Activated CD8-positive, alpha-beta memory T cell treated with anti-CD3 and anti-CD28 coated beads for 48 hours (primary cell): ENCODE measurements around the gene BCL2L12.

Experiments
- DNase-seq, 3 experiments: peaks; one replicate each; pipeline ENCODE4 v3.0.0-alpha.2; 2020; ENCODE audit warnings: low read depth in 2 of 3, low spot score in 2 of 3

BCL2L12 gene

GRCh38 chr19:49684251-49684982, 18.7 kb downstream of the BCL2L12 start:
- no peak for DNase-seq

- no peak for DNase-seq
These were observed 19.3 kb downstream of the BCL2L12 start for GRCh38 chr19:49684983-49685553.

DNA sequence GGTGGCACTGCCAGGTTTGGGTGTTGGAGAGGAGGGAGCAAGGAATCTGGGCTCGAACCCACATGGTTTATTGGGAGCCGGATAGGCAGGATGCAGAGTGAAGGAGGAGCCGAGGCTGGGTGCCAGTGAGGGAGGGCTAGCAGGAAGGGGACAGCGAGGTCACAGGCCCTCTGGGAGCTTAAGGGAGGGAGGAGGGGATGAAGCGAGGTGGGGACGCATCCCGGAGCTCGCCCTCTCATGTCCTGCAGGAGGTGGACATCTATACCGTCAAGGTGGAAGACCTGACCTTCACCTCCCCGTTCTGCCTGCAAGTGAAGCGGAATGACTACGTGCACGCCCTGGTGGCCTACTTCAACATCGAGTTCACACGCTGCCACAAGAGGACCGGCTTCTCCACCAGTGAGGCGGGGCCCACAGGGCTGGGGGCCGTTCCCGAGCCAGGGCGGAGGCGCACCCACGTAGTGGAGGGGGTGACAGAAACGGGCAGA, 20.2 kb downstream of the BCL2L12 start:
- DNase-seq: no peak

DNA sequence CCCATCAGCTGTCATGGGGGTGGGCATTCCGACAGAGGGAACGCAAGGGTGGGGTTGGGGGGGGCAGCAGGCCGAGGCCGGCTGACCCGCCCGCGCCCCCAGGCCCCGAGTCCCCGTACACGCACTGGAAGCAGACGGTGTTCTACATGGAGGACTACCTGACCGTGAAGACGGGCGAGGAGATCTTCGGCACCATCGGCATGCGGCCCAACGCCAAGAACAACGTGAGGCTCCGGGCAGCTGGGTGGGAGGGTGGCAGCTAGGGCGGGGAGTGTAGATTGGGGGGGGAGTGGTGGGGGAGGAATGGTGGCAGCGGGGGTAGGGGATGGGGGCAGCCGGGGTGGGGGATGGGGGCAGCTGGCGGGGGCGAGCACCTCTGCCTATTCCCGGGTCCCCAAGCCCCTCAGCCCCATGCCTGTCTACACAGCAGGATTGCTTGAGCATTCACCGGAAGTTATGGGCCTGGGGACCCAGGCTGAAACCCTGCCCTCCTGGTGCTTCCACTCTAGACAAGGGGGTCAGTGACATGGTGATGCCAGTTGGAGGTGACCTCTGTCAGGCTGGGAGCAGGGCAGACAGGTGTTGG, 20.9 kb downstream of the BCL2L12 start:
- no peak for DNase-seq

- DNase-seq: no peak
These were observed 21.4 kb downstream of the BCL2L12 start for GRCh38 chr19:49687150-49687549.

DNA sequence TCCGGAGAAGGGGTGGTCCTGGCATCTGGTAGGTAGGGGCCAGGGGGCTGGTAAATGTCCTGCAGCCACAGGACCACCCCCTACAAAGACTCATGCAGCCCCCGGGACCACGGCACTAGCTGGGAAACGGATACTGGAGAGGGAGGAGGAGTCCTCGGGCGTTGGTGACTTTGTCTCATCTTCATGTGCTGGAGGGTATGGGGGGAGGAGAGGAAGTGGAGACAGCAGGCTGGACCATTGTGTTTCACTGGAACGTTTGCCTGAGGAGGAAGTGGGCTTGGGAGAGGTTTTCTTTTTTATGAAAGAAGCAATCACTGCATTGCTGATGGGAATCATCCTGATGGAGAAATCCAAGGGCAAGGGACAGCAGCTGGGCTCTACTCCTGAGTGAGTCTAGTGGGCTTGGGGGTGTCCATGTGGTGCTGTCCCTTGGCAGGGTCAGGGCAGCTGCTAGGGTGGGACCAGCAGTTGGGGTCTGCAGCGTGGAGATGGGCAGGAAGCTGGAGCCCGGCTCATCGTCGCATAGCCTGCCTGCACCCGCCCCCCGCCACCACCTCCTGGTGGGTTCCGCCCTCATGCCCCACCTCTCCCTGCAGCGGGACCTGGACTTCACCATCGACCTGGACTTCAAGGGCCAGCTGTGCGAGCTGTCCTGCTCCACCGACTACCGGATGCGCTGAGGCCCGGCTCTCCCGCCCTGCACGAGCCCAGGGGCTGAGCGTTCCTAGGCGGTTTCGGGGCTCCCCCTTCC, 22.0 kb downstream of the BCL2L12 start:
- no peak for DNase-seq

DNA sequence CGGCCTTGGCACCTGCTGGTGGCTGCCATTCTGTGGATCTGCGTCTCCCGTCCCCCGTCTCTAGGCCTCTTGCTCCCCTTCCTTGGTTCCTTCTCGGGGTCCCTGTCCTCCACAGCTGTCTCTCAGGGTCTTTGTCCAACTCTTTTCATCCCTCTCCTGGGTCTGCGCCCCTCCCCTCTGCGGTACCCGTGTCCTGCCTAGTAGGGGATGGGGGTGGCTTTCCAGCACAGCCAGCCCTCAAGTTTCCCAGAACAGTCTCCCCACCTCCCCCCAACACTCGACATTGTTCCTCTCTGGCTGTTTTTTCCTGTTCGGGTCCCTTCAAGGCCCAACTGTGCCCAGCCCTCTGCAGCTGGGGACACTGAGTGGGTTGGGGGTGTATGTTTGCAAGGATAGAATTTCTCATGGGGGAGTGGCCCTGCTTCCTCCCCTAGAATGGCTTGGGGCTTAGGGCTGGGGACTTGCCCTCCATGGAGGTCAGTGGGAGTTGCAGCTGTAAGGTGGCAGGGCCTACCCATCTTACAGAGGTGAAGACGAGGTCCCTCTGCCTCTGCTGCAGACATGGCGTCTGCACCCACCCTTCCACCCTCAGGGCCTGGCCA, 22.9 kb downstream of the BCL2L12 start:
- DNase-seq: no peak

- DNase-seq: no peak
These were observed 23.7 kb downstream of the BCL2L12 start, which contains the start of gene ADM5 for GRCh38 chr19:49689133-49690078. Gene ADM5 (plus strand): TSS chr19:49689594. CDS start chr19:49689838, 244 bp downstream.

DNA sequence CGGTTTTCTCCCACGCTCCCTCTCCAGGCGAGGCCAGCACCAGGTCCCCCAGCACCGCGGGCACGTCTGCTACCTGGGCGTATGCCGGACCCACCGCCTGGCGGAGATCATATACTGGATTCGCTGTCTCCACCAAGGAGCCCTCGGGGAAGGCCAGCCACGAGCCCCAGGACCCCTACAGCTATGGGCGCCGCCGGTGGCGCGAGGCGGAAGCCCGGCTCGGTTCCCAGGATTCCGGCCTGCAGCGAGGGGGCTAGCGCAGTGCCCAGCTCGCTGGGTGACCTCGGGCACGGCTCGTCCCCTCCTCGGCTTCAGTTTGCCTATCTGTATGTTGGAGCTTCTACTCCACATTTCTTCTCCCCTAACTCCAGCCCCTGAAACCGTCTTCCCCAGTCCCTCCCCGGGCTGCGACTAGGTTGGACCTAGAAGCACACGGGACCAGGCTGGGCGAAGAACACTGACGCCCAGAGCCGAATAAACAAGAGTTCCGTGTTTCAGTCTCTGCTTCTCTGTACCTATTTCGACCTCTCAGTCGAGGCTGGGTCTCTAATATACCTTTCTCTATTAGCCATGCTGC, 24.4 kb downstream of the BCL2L12 start:
- no peak for DNase-seq

DNA sequence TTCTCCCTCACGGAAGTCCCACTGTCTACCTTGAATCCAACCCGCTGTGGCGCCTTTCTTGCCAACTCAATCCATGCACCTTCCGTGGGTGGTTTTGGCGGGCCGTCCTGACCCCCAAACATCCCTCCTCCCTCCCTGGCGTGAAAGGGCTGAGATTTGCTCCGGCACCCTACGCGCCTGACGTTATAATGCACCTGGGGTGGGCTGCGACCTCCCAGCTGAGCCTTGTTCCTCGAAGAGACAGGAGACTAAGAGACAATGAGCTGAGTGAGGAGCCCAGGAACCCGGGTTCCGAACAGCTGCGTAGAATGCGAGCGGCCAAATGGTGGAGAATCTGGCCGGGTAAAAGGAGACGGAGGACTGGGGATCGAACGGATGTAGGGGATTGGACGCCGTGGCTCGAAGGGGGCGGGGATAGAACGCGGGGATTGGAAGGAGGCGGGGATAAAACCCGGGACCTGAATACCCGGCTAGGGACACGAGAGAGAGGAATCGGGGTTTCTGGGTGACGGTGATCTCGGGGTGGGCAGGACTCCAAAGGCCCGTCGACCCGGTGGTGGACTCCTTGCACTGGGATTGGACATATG, 25.0 kb downstream of the BCL2L12 start, which contains the start of gene CPT1C:
Gene CPT1C (plus strand): TSS at position 461 of the 587 bp plus-strand sequence. CDS start 1,137 bp downstream, outside the sequence.
- DNase-seq: no peak

DNA sequence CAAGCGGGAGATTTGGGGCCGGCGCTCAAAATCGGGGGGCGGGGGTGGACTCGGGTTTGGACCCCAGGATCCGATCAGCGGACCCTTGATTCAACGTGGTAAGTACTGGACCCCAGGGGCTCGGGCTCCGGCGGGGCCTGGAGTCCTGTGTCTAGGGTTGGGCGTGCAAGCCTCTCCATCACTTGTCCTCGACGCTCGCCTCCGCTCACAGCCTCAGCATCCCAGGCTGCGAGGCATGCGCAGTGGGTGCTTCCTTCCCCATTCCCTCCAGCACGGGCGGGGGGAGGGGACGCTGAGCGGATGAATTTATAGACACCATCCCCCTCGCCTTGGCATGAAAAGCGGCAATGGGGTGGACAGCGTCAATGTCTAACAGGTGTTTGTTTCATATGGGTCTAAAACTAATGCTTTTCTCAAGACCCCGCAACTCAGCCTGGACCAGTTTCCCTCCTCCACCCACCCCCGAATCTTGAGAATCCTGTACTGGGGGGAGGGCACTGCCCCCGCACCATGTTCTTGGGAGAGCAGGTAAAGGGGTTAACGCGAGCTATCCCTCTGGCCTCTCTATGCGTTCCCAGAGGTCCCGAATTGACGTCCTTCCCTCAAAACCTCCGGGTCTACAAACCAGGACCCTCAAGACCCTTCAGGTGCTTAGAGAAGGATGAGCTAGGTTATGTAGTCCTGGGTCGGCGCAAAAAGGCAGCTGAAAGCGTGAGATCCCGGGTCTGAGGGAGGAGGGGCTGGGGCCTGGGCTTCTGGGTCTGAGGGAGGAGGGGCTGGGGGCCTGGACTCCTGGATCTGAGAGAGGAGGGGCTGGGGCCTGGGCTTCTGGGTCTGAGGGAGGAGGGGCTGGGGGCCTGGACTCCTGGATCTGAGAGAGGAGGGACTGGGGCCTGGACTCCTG, 25.8 kb downstream of the BCL2L12 start:
- DNase-seq: no peak

DNA sequence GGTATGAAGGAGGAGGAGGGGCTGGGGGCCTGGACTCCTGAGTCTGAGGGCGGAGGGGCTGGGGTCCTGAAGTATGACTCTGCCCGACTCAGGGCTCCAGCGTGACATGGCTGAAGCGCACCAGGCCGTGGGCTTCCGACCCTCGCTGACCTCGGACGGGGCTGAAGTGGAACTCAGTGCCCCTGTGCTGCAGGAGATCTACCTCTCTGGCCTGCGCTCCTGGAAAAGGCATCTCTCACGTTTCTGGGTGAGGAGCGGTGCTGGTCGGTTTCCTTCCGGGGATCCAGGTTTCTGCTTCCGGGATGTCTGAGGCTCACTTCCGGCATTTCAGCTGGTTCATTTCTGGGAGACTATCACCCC, 26.4 kb downstream of the BCL2L12 start:
- DNase-seq: no peak

- DNase-seq: no peak
These were observed 30.4 kb downstream of the BCL2L12 start for GRCh38 chr19:49696115-49696514.

DNA sequence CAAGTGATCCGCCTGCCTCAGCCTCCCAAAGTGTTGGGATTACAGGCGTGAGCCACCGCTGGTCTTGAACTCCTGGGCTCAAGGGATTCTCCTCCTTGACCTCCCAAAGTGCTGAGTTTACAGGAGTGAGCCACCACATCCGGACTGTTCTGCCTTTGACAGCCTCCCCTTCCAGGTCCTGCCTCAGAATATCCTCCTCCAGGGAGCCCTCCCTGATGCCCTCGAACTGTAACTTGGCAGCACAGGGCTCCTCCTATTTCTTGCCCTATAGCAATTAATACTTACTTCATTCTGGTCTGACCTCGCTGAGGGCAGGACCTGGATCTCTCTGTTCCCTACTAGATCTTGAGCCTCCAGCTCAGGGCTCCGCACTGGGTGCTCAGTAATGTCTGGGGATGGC, 31.1 kb downstream of the BCL2L12 start:
- DNase-seq: no peak

GRCh38 chr19:49699364-49699763, 33.6 kb downstream of the BCL2L12 start:
- no peak for DNase-seq

GRCh38 chr19:49700563-49700962, 34.8 kb downstream of the BCL2L12 start:
- no peak for DNase-seq

GRCh38 chr19:49701271-49701786, 35.6 kb downstream of the BCL2L12 start:
- DNase-seq: no peak
